ENCODE results near the gene SCAPER.

GRCh38 chr15:76449455-76449854, 455.7 kb downstream of the SCAPER start:
- TF ChIP-seq, protein P1, sequence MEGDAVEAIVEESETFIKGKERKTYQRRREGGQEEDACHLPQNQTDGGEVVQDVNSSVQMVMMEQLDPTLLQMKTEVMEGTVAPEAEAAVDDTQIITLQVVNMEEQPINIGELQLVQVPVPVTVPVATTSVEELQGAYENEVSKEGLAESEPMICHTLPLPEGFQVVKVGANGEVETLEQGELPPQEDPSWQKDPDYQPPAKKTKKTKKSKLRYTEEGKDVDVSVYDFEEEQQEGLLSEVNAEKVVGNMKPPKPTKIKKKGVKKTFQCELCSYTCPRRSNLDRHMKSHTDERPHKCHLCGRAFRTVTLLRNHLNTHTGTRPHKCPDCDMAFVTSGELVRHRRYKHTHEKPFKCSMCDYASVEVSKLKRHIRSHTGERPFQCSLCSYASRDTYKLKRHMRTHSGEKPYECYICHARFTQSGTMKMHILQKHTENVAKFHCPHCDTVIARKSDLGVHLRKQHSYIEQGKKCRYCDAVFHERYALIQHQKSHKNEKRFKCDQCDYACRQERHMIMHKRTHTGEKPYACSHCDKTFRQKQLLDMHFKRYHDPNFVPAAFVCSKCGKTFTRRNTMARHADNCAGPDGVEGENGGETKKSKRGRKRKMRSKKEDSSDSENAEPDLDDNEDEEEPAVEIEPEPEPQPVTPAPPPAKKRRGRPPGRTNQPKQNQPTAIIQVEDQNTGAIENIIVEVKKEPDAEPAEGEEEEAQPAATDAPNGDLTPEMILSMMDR (tag by site-specific recombination; IDR thresholded peaks at IDR 0.05), result no peak
- TF ChIP-seq ZNF660 (tag by site-specific recombination; IDR thresholded peaks at IDR 0.05) (no peak), ZNF792 (tag by site-specific recombination; IDR thresholded peaks at IDR 0.05) (no peak), BCL11A (tag by site-specific recombination; IDR thresholded peaks at IDR 0.05; ENCODE audit: low read depth) (no peak), SP2 (tag by site-specific recombination; IDR thresholded peaks at IDR 0.05) (no peak), ZNF639 (tag by site-specific recombination; IDR thresholded peaks at IDR 0.05) (no peak), ZNF830 (tag by site-specific recombination; IDR thresholded peaks at IDR 0.05; ENCODE audit: low read depth) (no peak), GFI1B (tag by site-specific recombination; IDR thresholded peaks at IDR 0.05) (no peak), ZNF549 (tag by site-specific recombination; IDR thresholded peaks at IDR 0.05) (no peak), MYNN (tag by site-specific recombination; IDR thresholded peaks at IDR 0.05; ENCODE audit: borderline replicate concordance) (no peak), ZBTB17 (tag by site-specific recombination; IDR thresholded peaks at IDR 0.05) (no peak), ZNF121 (tag by site-specific recombination; IDR thresholded peaks at IDR 0.05) (no peak), REST (tag by site-specific recombination; IDR thresholded peaks at IDR 0.05) (no peak)

All from HEK293 (cell line).